Measurements from ENCODE around the gene TMUB1. TPM values are rescaled to one million over a fixed set of nuclear protein-coding genes. Genes with fewer than 3 reads are reported as not detected.

TMUB1 gene
- total RNA-seq, 1 experiment from 2014 or later, result 43.8 TPM

DNA sequence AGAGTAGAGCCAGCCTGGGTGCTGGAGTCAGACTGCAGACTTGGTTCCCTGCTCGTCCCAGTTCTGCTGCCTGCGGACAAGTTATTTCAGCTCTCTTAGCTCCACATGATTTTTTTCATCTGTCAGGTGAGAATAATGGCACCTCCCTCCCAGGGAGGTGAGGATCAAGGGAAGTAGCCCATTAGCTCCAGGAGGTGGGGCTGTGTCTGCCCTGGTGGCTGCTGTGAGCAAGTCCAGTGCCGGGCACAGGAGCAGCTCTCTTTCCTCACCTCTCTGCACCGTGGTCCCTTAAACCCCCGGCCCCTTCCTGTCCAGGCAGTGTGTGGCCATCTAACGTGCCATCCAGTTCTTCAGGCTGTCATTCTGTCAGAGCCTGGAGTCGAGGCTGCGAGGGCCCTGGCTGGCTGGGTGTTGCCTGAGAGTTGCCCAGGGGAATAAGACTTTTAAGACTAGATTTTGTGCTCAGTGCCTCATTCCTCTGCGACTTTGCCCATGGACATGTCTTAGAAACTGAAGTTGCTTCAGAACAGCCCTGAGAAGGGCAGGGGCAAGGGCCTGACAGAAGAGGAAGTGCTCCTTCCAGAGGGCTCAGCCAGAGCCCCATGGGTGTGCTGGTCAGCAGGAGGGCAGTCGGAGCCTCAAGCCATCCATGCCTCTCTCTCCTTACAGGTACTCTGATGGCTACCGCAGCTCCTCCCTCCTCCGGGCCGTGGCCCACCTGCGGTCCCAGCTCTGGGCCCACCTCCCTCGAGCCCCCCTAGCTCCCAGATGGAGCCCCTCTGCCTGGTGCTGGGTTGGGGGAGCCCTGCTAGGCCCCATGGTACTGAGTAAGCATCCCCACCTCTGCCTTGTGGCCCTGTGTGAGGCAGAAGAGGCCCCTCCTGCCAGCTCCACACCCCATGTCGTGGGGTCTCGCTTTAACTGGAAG lies 50.1 kb downstream of the TMUB1 start:
- H3K4me1 ChIP-seq (ENCODE audit: insufficient read depth, low read length, poor library complexity, severe bottlenecking), result no peaks in the 10 kb centered on the region
- no TSS peak for BruUV-seq (replicated peaks)
- no peak for DNase-seq (ENCODE audit: low spot score)
- no peaks in the 10 kb centered on the region for H3K9me3 ChIP-seq (ENCODE audit: low read depth, low read length, poor library complexity, severe bottlenecking)
- POLR2A ChIA-PET (ENCODE audit: low non-redundant PET), result no interaction called here
- H3K4me3 ChIP-seq (ENCODE audit: low read depth, low read length, poor library complexity, severe bottlenecking), result no peak overlapping the region
- peaks cover 4% of the 10 kb centered on the region for H3K36me3 ChIP-seq (ENCODE audit: insufficient read depth, low read length, poor library complexity, severe bottlenecking)
- intact Hi-C loops (cut with micrococcal nuclease; ENCODE audit: unreplicated experiment), result no loop called here
- H3K27ac ChIP-seq (ENCODE audit: low read depth, low read length, poor library complexity, severe bottlenecking), result no peak overlapping the region
- no peaks in the 10 kb centered on the region for H3K27me3 ChIP-seq (replicated peaks; ENCODE audit: insufficient read depth, low read depth, low read length, poor library complexity)
- TF ChIP-seq EZH2 (IDR thresholded peaks at IDR 0.05; ENCODE audit: borderline replicate concordance, low read depth, low read length, poor library complexity, severe bottlenecking), result no peak
- no peak for TF ChIP-seq CTCF (conservative IDR thresholded peaks at IDR 0.05; ENCODE audit: low read depth, low read length)
- CTCF ChIA-PET, result interaction anchor here (1.1 kb wide), 1 partner anchor 15 kb away, joined by 3 read pairs; no protein-coding TSS in a partner anchor

Other genes with a start within 250 kb of the TMUB1 start
- not detected in 2 replicates for gene AOC1, start 231.0 kb downstream of the TMUB1 start, total RNA-seq (2021)
- gene KCNH2, start 105.2 kb downstream of the TMUB1 start, total RNA-seq (2021), result 1.5 and 4.0 TPM in 2 replicates
- 0.75 and 1.4 TPM in 2 replicates for gene NOS3, start 92.5 kb downstream of the TMUB1 start, total RNA-seq (2021)
- 0.96 and 1.9 TPM in 2 replicates for gene ATG9B, start 59.0 kb downstream of the TMUB1 start, total RNA-seq (2021)
- gene ABCB8, start 55.0 kb downstream of the TMUB1 start, total RNA-seq (2021), result 50.9 and 57.6 TPM in 2 replicates
- gene ASIC3, start 35.0 kb downstream of the TMUB1 start, total RNA-seq (2021), result 4.5 and 6.7 TPM in 2 replicates
- gene CDK5, start 25.6 kb downstream of the TMUB1 start, total RNA-seq (2021), result 21.1 and 25.7 TPM in 2 replicates
- gene SLC4A2, start 23.9 kb downstream of the TMUB1 start, total RNA-seq (2021), result 213 and 222 TPM in 2 replicates
- gene FASTK, start 2.7 kb downstream of the TMUB1 start, total RNA-seq (2021), result 70.8 and 80.5 TPM in 2 replicates
- 115 and 133 TPM in 2 replicates for gene AGAP3, start 3.0 kb upstream of the TMUB1 start, total RNA-seq (2021)
- not detected in 2 replicates for gene GBX1, start 84.2 kb upstream of the TMUB1 start, total RNA-seq (2021)
- not detected in 2 replicates for gene ASB10, start 103.8 kb upstream of the TMUB1 start, total RNA-seq (2021)
- not detected in 2 replicates for gene H2BK1, start 127.0 kb upstream of the TMUB1 start, total RNA-seq (2021)
- 65.5 and 69.0 TPM in 2 replicates for gene ABCF2, start 143.7 kb upstream of the TMUB1 start, total RNA-seq (2021)
- 22.5 and 27.1 TPM in 2 replicates for gene CHPF2, start 149.0 kb upstream of the TMUB1 start, total RNA-seq (2021)
- 44.8 and 52.1 TPM in 2 replicates for gene SMARCD3, start 165.2 kb upstream of the TMUB1 start, total RNA-seq (2021)